ENCODE results near the gene ZNG1E. TPM values are rescaled to one million over a fixed set of nuclear protein-coding genes. Genes with fewer than 3 reads are reported as not detected.

The ZNG1E gene
- total RNA-seq, result 87.1 TPM

GRCh38 chr9:65675589-65676021 is at the start of gene ZNG1E:
ZNG1E (plus strand) TSS chr9:65675928; CDS start chr9:65675977, 49 bp downstream.

GRCh38 chr9:65737096-65737564 is 61.4 kb downstream of the ZNG1E start, which contains the start of gene FOXD4L4:
FOXD4L4 (plus strand) TSS chr9:65737146; CDS start chr9:65737146, 0 bp downstream.

Other genes starting within 250 kb of the ZNG1E start
- 0.22 TPM for gene FOXD4L4, start 61.2 kb downstream of the ZNG1E start, total RNA-seq

Measured in camera-type eye (tissue), 1 donor.